Measurements from ENCODE around the gene VSX2. TPM values are rescaled to one million over a fixed set of nuclear protein-coding genes. Genes with fewer than 3 reads are reported as not detected.

Gene VSX2
- total RNA-seq (2016; rRNA removed; fragmentation: Illumina TruSeq; extraction: Trizol), result not detected in 2 replicates
- not detected in 2 replicates for total RNA-seq (2016; cell fraction: cytosol; rRNA removed; fragmentation: Illumina TruSeq; extraction: Trizol; ENCODE audit: low read depth)
- total RNA-seq (2016; cell fraction: insoluble cytoplasmic fraction; rRNA removed; fragmentation: Illumina TruSeq; extraction: Trizol), result not detected in 2 replicates
- total RNA-seq (2016; cell fraction: membrane; rRNA removed; fragmentation: Illumina TruSeq; extraction: Trizol), result not detected in 2 replicates
- total RNA-seq (2016; cell fraction: nucleus; rRNA removed; fragmentation: Illumina TruSeq; extraction: Trizol), result not detected in 2 replicates
- 0.03 and 0.05 TPM in 2 replicates for polyA plus RNA-seq (2011; rRNA removed)
- polyA plus RNA-seq (2011; cell fraction: cytosol; rRNA removed), result 0.01 and 0.03 TPM in 2 replicates
- not detected in 2 replicates for polyA plus RNA-seq (2011; cell fraction: nucleus; rRNA removed)
- polyA plus RNA-seq (2012), result not detected in 2 replicates
- not detected in 2 replicates for polyA plus RNA-seq (2016; cell fraction: cytosol; fragmentation: Illumina TruSeq; extraction: Trizol; ENCODE audit: low read depth)
- polyA plus RNA-seq (2016; cell fraction: insoluble cytoplasmic fraction; fragmentation: Illumina TruSeq; extraction: Trizol; ENCODE audit: low read depth), result not detected in 2 replicates
- polyA plus RNA-seq (2016; cell fraction: membrane; fragmentation: Illumina TruSeq; extraction: Trizol; ENCODE audit: low read depth), result not detected in 2 replicates
- polyA plus RNA-seq (2016; cell fraction: nucleus; fragmentation: Illumina TruSeq; extraction: Trizol; ENCODE audit: insufficient read depth, low read depth), result not detected in 2 replicates
- polyA minus RNA-seq (2011; rRNA and poly(A)+ RNA removed; ENCODE audit: low replicate concordance), result not detected in 2 replicates
- polyA minus RNA-seq (2011; cell fraction: cytosol; rRNA and poly(A)+ RNA removed), result not detected in 2 replicates
- not detected in 2 replicates for polyA minus RNA-seq (2011; cell fraction: nucleus; rRNA and poly(A)+ RNA removed)
- percentile 8 among the genes with signal in this experiment for Bru-seq, nascent RNA
- percentile 5 among the genes with signal in this experiment for BruChase-seq, experiment 1, labeled RNA remaining after a 6-hour chase
- BruChase-seq, experiment 2, labeled RNA remaining after a 2-hour chase, result percentile 5 among the genes with signal in this experiment
- long read RNA-seq, experiment 1, result 0 reads
- long read RNA-seq, experiment 2, result 0 reads

DNA sequence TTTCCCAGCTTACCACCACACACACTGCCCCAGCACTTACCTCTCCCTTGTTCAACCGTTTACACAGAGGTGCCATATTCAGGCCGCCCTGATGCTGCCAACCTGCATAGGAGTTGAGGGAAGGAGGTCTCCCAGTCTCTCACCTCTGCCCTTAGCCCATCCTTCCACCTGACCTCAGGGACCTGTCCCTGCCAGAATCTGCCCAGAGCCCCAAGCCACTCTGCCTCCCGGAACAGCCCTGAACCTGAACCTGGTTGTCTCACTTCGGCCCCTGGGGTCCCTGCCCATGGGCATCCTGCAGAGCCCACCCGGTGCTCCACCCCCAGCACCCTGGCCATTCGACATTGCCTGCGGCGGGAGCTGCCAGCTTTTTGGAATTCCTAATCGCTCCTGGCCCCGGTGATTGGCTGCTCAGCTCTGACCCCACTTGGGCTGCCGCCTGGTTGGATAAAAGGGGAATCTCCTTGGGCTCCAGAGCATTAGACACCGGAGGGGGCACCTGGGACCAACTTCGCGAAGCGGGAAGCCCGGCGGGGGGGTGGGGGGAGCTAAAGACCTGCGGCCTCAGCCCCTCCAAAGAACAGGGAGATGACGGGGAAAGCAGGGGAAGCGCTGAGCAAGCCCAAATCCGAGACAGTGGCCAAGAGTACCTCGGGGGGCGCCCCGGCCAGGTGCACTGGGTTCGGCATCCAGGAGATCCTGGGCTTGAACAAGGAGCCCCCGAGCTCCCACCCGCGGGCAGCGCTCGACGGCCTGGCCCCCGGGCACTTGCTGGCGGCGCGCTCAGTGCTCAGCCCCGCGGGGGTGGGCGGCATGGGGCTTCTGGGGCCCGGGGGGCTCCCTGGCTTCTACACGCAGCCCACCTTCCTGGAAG lies at the start of gene VSX2:
TSS of gene VSX2 (plus strand) at position 476 of the 874 bp plus-strand sequence. CDS start at position 589, 113 bp downstream.
- no TSS peak for BruUV-seq (replicated peaks)

More for the DNA sequence above, at the start of gene VSX2:
- 32% methylated on average over 18 of the region's 40 CpGs for WGBS (ENCODE audit: low lambda C conversion rate)
- CTCF ChIA-PET (ENCODE audit: low intra/inter-chr PET ratio, low total read pairs), result no interaction called here
- FAIRE-seq, result no peak
- no peak within 1 kb of the TSS for H3K4me3 ChIP-seq (replicated peaks in 1 of 3; ENCODE audit: insufficient read depth in 1 of 3, low read depth in 2 of 3, low read length in 3 of 3)
- in situ Hi-C loops (cut with HindIII; ENCODE audit: extremely low pct_ligation_motif_present, low pct_unique_long_range_greater_than_20kb) (no loop called here), intact Hi-C loops (cut with micrococcal nuclease; ENCODE audit: unreplicated experiment) (no loop called here)
- H3K27me3 ChIP-seq (ENCODE audit: control insufficient read depth in 1 of 2, insufficient read depth in 2 of 2, low read length in 2 of 2), result peaks cover 4 to 38% of the 10 kb centered on the region in 2 experiments; a peak in 4 of 5 replicates
- H3K9me3 ChIP-seq (ENCODE audit: low read length), result no peaks in the 10 kb centered on the region
- H3K4me2 ChIP-seq (ENCODE audit: low read depth, low read length), result no peak within 1 kb of the TSS
- H3K4me1 ChIP-seq (ENCODE audit: insufficient read depth, low read length), result no peaks in the 10 kb centered on the region
- H3K9ac ChIP-seq (ENCODE audit: insufficient read depth, low read depth, low read length), result no peak within 1 kb of the TSS
- no peaks in the 10 kb centered on the region for H4K20me1 ChIP-seq (ENCODE audit: insufficient read depth, low read length)
- H3K36me3 ChIP-seq (replicated peaks in 1 of 2; ENCODE audit: control insufficient read depth in 1 of 2, insufficient read depth in 2 of 2, low read length in 2 of 2), result no peaks in the 10 kb centered on the region
- ATAC-seq, result no peak
- POLR2A ChIA-PET, result no interaction called here
- H3K79me2 ChIP-seq (ENCODE audit: insufficient read depth, low read length), result no peaks in the 10 kb centered on the region
- TF ChIP-seq PHF8 (CRISPR knock-in tag; IDR thresholded peaks at IDR 0.05), result no peak
- TF ChIP-seq FOXK2 (IDR thresholded peaks at IDR 0.05), result no peak
- no peak for TF ChIP-seq ZNF720 (CRISPR knock-in tag; IDR thresholded peaks at IDR 0.05)
- no peak for TF ChIP-seq CBX1 (IDR thresholded peaks at IDR 0.05; ENCODE audit: low read depth)
- no peak for TF ChIP-seq ZNF670 (CRISPR knock-in tag; IDR thresholded peaks at IDR 0.05; ENCODE audit: borderline replicate concordance)
- no peak for TF ChIP-seq SIN3B (IDR thresholded peaks at IDR 0.05; ENCODE audit: low read length)
- no peak for TF ChIP-seq ZNF883 (CRISPR knock-in tag; IDR thresholded peaks at IDR 0.05; ENCODE audit: not compliant biosample characterization)
- no peak for TF ChIP-seq SALL2 (CRISPR knock-in tag; IDR thresholded peaks at IDR 0.05)
- no peak for TF ChIP-seq SRSF9 (IDR thresholded peaks at IDR 0.05; ENCODE audit: borderline replicate concordance, insufficient read depth, low read depth, low read length, poor library complexity, severe bottlenecking)
- no peak for TF ChIP-seq HOXA7 (CRISPR knock-in tag; IDR thresholded peaks at IDR 0.05)
- H3K27ac ChIP-seq (ENCODE audit: extremely low read length, insufficient read depth, low read length), result no peak within 1 kb of the TSS
- H2AFZ ChIP-seq (ENCODE audit: low read length), result no peak within 1 kb of the TSS
- DNase-seq (ENCODE audit: low spot score), result no peak

Data from HepG2 (cell line).